SK-N-SH treated with all-trans-retinoic acid at 6 μM for 48 hours (cell line): ENCODE measurements around the gene RNF207.

Experiments
- ARNTL ChIP-seq: fragments of 450-650 bp; formaldehyde crosslinking; IDR thresholded peaks from 2 replicates; pipeline ENCODE4 v1.5.0; 2020; ENCODE audit warnings: low read depth, mild to moderate bottlenecking, moderate library complexity, borderline replicate concordance
- RARB ChIP-seq: fragments of 250-450 bp; sonication (Bioruptor Pico); IDR thresholded peaks from 2 replicates; pipeline ENCODE4 v1.8.0; 2021; ENCODE audit warnings: mild to moderate bottlenecking, moderate library complexity
- SNAI2 ChIP-seq: fragments of 250-450 bp; sonication (Bioruptor Pico); IDR thresholded peaks from 2 replicates; pipeline ENCODE4 v1.5.0; 2020; ENCODE audit warnings: mild to moderate bottlenecking, moderate library complexity
- ZNF70 ChIP-seq: fragments of 450-650 bp; formaldehyde crosslinking; IDR thresholded peaks from 2 replicates; pipeline ENCODE4 v1.5.0; 2020; ENCODE audit warnings: mild to moderate bottlenecking, moderate library complexity
- TF ChIP-seq, protein P1 (sequence below): fragments of 250-450 bp; sonication (Bioruptor Pico); IDR thresholded peaks from 2 replicates; pipeline ENCODE4 v1.5.1; 2020; ENCODE audit warnings: low read depth, mild to moderate bottlenecking, moderate library complexity

DNA sequence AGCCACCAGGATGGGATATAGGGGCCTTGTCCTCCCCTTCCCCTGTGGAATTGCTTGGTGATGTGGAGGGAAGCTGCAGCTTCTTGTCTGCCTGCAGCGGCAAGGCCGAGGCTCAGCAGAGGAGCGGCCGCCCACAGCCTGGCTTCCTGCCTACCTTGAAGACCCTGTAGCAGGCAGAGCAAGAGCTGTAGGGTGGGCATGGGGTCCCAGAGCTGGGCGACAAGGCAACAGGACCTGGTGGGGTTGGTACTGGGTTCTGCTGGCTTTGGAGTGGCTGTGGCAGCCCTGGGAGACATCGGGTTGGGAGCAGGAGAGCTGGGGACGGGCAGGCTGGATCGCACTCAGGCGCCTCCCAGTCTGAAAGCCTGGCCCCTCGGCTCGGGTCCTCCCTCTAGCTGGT, 60.7 kb downstream of the RNF207 start:
- TF ChIP-seq RARB (no peak), ZNF70 (CRISPR knock-in tag) (no peak), SNAI2 (CRISPR knock-in tag) (no peak), ARNTL (CRISPR knock-in tag) (no peak)
- TF ChIP-seq, protein P1, sequence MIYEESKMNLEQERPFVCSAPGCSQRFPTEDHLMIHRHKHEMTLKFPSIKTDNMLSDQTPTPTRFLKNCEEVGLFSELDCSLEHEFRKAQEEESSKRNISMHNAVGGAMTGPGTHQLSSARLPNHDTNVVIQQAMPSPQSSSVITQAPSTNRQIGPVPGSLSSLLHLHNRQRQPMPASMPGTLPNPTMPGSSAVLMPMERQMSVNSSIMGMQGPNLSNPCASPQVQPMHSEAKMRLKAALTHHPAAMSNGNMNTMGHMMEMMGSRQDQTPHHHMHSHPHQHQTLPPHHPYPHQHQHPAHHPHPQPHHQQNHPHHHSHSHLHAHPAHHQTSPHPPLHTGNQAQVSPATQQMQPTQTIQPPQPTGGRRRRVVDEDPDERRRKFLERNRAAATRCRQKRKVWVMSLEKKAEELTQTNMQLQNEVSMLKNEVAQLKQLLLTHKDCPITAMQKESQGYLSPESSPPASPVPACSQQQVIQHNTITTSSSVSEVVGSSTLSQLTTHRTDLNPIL (CRISPR knock-in tag) = no peak
